ENCODE results near the gene KCNC3.

KCNC3 gene

DNA sequence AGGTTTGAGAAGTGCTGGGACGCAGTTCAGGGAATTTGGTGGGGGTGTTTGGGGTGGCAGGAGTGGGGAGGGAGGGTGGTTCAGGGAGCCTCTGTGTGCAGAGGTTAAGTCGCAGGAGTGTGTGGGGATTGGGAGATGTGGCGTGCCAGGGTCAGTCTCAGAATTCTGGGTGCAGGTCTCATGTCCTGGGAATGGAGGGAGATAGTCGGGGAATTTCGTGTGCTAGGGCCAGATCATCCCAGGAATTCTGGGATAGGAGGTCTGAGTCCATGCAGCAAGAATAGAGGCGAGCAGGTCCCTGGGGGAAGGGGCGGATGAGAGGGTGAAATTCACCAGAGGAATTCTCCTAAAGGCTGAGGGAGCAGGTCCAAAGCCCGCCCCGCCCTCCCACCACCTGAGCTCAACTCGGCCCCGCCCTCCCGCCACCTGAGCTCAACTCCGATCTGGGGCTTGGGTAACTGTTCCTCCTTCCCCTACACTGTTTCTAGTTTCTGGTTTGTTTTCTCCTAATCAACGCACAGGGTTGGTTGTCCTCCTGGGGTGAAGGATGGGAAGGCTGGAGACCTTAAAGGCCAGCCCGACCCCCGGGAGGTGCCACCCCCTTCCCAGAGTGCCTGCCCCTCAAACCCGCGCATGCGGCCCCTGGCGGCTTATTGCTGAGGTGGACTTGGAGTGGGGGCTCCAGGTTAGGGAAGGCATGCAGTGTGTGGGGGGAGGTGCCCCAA lies 15.2 kb downstream of the KCNC3 start:
- H3K9ac ChIP-seq (ENCODE audit: low read depth, low read length) = no peak overlapping the region
- peaks cover 23% of the 10 kb centered on the region for H3K27me3 ChIP-seq (ENCODE audit: control insufficient read depth, insufficient read depth, low read length)
- H3K9me3 ChIP-seq (replicated peaks; ENCODE audit: low read length) = no peaks in the 10 kb centered on the region
- no peaks in the 10 kb centered on the region for H3K36me3 ChIP-seq (ENCODE audit: insufficient read depth, low read length)
- no peak overlapping the region for H3K4me3 ChIP-seq (ENCODE audit: low read length)
- no peak overlapping the region for H3K4me2 ChIP-seq (ENCODE audit: low read length)
- H3K4me1 ChIP-seq (ENCODE audit: control insufficient read depth, insufficient read depth, low read length) = no peaks in the 10 kb centered on the region

DNA sequence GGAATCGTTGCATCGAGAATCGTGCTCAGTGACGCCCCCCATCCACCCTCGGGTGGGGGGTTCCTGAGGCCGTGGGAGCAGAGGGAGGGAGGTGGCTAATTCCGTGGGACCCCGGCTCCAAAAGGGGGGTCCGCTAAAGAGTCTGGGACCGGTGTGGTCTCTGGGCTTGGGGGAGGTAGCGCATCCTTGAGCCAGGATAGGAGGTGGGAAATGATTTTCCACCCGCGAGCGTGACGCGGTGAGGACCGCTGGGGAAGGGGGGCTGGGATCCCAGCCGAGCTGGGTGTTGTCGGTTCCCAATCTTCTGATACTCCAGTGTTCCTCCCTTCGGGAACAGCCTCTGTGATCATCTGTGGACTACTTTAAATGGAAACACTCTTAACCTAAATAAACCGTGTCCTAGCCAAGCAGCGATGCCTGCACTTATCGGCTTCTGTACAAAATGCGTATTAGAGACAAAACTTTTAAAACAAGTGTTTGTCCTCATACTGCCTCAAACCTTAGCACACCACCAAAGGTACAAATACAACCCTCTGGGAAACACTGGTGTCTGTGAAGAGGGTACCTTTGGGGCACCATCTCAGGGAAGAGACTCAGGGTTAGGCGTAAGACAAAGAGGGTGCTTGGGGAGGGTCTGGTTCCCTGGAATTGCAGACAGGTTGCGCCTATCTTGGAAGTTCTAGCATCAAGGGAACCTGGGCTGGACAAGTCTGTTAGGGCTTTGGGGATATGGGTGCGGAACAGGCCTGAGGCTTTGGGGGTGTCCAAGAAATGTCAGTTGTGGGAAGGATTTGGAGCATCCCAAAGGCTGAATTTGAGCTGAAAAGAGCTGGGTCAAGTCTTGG lies 16.0 kb downstream of the KCNC3 start:
- no peaks in the 10 kb centered on the region for H3K4me1 ChIP-seq (ENCODE audit: control insufficient read depth, insufficient read depth, low read length)
- H3K27me3 ChIP-seq (ENCODE audit: control insufficient read depth, insufficient read depth, low read length) = peaks cover 23% of the 10 kb centered on the region
- H3K4me2 ChIP-seq (ENCODE audit: low read length) = no peak overlapping the region

GRCh38 chr19:50311723-50312635 lies 17.2 kb downstream of the KCNC3 start:
- Histone ChIP-seq H3K4me3 (ENCODE audit: low read length) (no peak overlapping the region), H3K4me1 (ENCODE audit: control insufficient read depth, insufficient read depth, low read length) (no peaks in the 10 kb centered on the region), H3K36me3 (ENCODE audit: insufficient read depth, low read length) (no peaks in the 10 kb centered on the region), H3K9me3 (replicated peaks; ENCODE audit: low read length) (no peaks in the 10 kb centered on the region), H3K4me2 (ENCODE audit: low read length) (no peak overlapping the region), H3K9ac (ENCODE audit: low read depth, low read length) (no peak overlapping the region), H3K27me3 (ENCODE audit: control insufficient read depth, insufficient read depth, low read length) (peaks cover 23% of the 10 kb centered on the region)

More for the DNA sequence above, 16.0 kb downstream of the KCNC3 start:
- no peak overlapping the region for H3K9ac ChIP-seq (ENCODE audit: low read depth, low read length)
- no peaks in the 10 kb centered on the region for H3K36me3 ChIP-seq (ENCODE audit: insufficient read depth, low read length)
- H3K4me3 ChIP-seq (ENCODE audit: low read length) = no peak overlapping the region
- H3K9me3 ChIP-seq (replicated peaks; ENCODE audit: low read length) = no peaks in the 10 kb centered on the region

DNA sequence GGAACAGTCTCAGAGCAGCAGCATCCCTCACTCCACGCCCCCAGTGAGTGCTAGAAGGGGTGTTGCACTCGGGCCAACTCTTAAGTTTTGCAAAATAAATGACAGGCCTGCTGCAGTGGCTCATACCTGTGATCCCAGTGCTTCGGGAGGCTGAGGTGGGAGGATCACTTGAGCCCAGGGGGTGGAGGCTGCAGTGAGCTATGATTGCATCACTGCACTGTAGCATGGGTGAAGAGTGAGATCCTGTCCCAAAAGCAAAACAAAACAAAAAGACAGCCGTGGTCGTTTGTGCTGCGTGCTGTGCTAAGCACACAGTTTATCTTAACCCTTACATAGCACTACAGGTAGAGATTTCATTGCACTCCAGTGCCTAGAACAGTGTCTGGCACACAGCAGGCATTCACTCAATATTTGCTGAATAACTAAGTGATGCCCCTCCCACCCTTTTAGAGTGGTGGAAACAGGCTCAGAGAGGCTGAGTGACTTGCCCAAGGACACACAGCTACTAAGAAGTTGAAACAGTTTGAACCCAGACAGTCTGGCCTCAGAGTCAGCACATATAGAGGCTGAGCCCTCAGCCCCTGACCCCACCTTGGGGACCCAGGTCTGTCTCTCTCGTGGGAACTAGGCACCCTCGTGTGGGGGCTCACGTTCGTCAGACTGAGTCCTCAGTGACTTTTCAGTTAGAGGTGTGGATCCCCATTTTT lies 18.3 kb downstream of the KCNC3 start:
- H3K4me3 ChIP-seq (ENCODE audit: low read length) = no peak overlapping the region
- H3K36me3 ChIP-seq (ENCODE audit: insufficient read depth, low read length) = no peaks in the 10 kb centered on the region
- H3K4me1 ChIP-seq (ENCODE audit: control insufficient read depth, insufficient read depth, low read length) = no peaks in the 10 kb centered on the region
- no peak overlapping the region for H3K9ac ChIP-seq (ENCODE audit: low read depth, low read length)
- peaks cover 23% of the 10 kb centered on the region for H3K27me3 ChIP-seq (ENCODE audit: control insufficient read depth, insufficient read depth, low read length)
- no peak overlapping the region for H3K4me2 ChIP-seq (ENCODE audit: low read length)
- no peaks in the 10 kb centered on the region for H3K9me3 ChIP-seq (replicated peaks; ENCODE audit: low read length)

GRCh38 chr19:50309396-50310125 lies 19.6 kb downstream of the KCNC3 start:
- H3K36me3 ChIP-seq (ENCODE audit: insufficient read depth, low read length) = no peaks in the 10 kb centered on the region
- peaks cover 23% of the 10 kb centered on the region for H3K27me3 ChIP-seq (ENCODE audit: control insufficient read depth, insufficient read depth, low read length)
- H3K4me1 ChIP-seq (ENCODE audit: control insufficient read depth, insufficient read depth, low read length) = no peaks in the 10 kb centered on the region
- no peak overlapping the region for H3K4me2 ChIP-seq (ENCODE audit: low read length)
- H3K9ac ChIP-seq (ENCODE audit: low read depth, low read length) = no peak overlapping the region
- no peaks in the 10 kb centered on the region for H3K9me3 ChIP-seq (replicated peaks; ENCODE audit: low read length)
- H3K4me3 ChIP-seq (ENCODE audit: low read length) = no peak overlapping the region

GRCh38 chr19:50308991-50309390 lies 20.2 kb downstream of the KCNC3 start:
- peaks cover 20% of the 10 kb centered on the region for H3K27me3 ChIP-seq (ENCODE audit: control insufficient read depth, insufficient read depth, low read length)
- H3K9me3 ChIP-seq (replicated peaks; ENCODE audit: low read length) = no peaks in the 10 kb centered on the region
- no peak overlapping the region for H3K4me2 ChIP-seq (ENCODE audit: low read length)
- no peak overlapping the region for H3K9ac ChIP-seq (ENCODE audit: low read depth, low read length)
- H3K36me3 ChIP-seq (ENCODE audit: insufficient read depth, low read length) = no peaks in the 10 kb centered on the region
- H3K4me3 ChIP-seq (ENCODE audit: low read length) = no peak overlapping the region
- no peaks in the 10 kb centered on the region for H3K4me1 ChIP-seq (ENCODE audit: control insufficient read depth, insufficient read depth, low read length)

DNA sequence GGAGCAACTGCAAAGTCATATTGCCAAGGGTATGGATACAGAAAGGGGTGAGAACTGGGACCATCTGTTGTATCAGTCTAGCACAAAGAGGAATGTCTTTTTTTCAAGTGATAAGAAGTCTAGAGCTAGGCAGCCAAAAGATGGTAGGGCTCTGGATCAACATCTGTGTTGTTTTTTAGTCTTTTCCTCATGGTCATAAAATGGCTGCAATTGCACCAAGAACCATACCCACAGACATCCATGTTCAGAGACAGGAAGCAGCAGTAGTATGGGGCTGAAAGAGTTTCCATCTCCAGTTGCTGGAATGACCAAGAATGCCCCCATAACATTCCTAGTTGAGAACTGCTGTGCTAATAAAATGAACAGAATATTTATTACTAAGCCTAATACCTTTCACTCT lies 25.6 kb downstream of the KCNC3 start:
- Histone ChIP-seq H3K4me2 (ENCODE audit: low read length) (no peak overlapping the region), H3K4me3 (ENCODE audit: low read length) (no peak overlapping the region), H3K4me1 (ENCODE audit: control insufficient read depth, insufficient read depth, low read length) (peaks cover 10% of the 10 kb centered on the region), H3K36me3 (ENCODE audit: insufficient read depth, low read length) (no peaks in the 10 kb centered on the region), H3K9me3 (replicated peaks; ENCODE audit: low read length) (no peaks in the 10 kb centered on the region), H3K9ac (ENCODE audit: low read depth, low read length) (no peak overlapping the region), H3K27me3 (ENCODE audit: control insufficient read depth, insufficient read depth, low read length) (no peaks in the 10 kb centered on the region)

DNA sequence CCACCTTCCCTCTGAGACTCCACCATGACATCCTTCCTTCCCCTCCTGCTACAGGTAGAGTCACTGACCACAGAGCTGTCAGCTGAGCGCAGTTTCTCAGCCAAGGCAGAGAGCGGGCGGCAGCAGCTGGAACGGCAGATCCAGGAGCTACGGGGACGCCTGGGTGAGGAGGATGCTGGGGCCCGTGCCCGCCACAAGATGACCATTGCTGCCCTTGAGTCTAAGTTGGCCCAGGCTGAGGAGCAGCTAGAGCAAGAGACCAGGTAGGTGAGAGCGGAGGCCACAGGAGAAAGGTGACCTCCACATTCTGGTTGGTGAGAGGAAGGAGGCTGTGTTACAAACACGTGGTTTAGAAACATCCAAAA lies 27.6 kb downstream of the KCNC3 start:
- Histone ChIP-seq H3K9ac (ENCODE audit: low read depth, low read length) (no peak overlapping the region), H3K4me3 (ENCODE audit: low read length) (no peak overlapping the region), H3K27me3 (ENCODE audit: control insufficient read depth, insufficient read depth, low read length) (no peaks in the 10 kb centered on the region), H3K9me3 (replicated peaks; ENCODE audit: low read length) (no peaks in the 10 kb centered on the region), H3K36me3 (ENCODE audit: insufficient read depth, low read length) (no peaks in the 10 kb centered on the region), H3K4me2 (ENCODE audit: low read length) (no peak overlapping the region), H3K4me1 (ENCODE audit: control insufficient read depth, insufficient read depth, low read length) (peaks cover 10% of the 10 kb centered on the region)

- H3K27me3 ChIP-seq (ENCODE audit: control insufficient read depth, insufficient read depth, low read length) = no peaks in the 10 kb centered on the region
- H3K4me2 ChIP-seq (ENCODE audit: low read length) = peak overlapping the region; percentile 35
- no peaks in the 10 kb centered on the region for H3K36me3 ChIP-seq (ENCODE audit: insufficient read depth, low read length)
- no peak overlapping the region for H3K9ac ChIP-seq (ENCODE audit: low read depth, low read length)
- H3K4me3 ChIP-seq (ENCODE audit: low read length) = no peak overlapping the region
- H3K4me1 ChIP-seq (ENCODE audit: control insufficient read depth, insufficient read depth, low read length) = peaks cover 10% of the 10 kb centered on the region
- no peaks in the 10 kb centered on the region for H3K9me3 ChIP-seq (replicated peaks; ENCODE audit: low read length)
These were observed 28.2 kb downstream of the KCNC3 start for GRCh38 chr19:50300814-50301606.

- Histone ChIP-seq H3K36me3 (ENCODE audit: insufficient read depth, low read length) (no peaks in the 10 kb centered on the region), H3K4me3 (ENCODE audit: low read length) (no peak overlapping the region), H3K9ac (ENCODE audit: low read depth, low read length) (no peak overlapping the region), H3K27me3 (ENCODE audit: control insufficient read depth, insufficient read depth, low read length) (no peaks in the 10 kb centered on the region), H3K9me3 (replicated peaks; ENCODE audit: low read length) (no peaks in the 10 kb centered on the region), H3K4me2 (ENCODE audit: low read length) (no peak overlapping the region), H3K4me1 (ENCODE audit: control insufficient read depth, insufficient read depth, low read length) (peaks cover 10% of the 10 kb centered on the region)
These were observed 29.1 kb downstream of the KCNC3 start for GRCh38 chr19:50300051-50300450.

Data from skeletal muscle satellite cell (primary cell).